GM12873 (cell line): ENCODE results near the gene BNIP3.

ENCODE experiments used
- CTCF ChIP-seq: IDR thresholded peaks from 2 replicates; pipeline ENCODE4 v1.5.1; 2012; ENCODE audit warnings: low read depth, mild to moderate bottlenecking, moderate library complexity, low read length, control low read depth; ENCODE audit not compliant: insufficient read depth; ENCODE audit errors: missing control alignments

BNIP3 gene

GRCh38 chr10:131930586-131931330 is 51.0 kb downstream of the BNIP3 start:
- no peak for TF ChIP-seq CTCF

GRCh38 chr10:131930150-131930549 is 51.6 kb downstream of the BNIP3 start:
- TF ChIP-seq CTCF, result no peak

- TF ChIP-seq CTCF, result no peak
Measured at GRCh38 chr10:131929122-131929845, 52.4 kb downstream of the BNIP3 start.

GRCh38 chr10:131928248-131929095 is 53.3 kb downstream of the BNIP3 start:
- TF ChIP-seq CTCF, result no peak

- TF ChIP-seq CTCF, result no peak
Measured at GRCh38 chr10:131926743-131927595, 54.8 kb downstream of the BNIP3 start.

- TF ChIP-seq CTCF, result no peak
Measured at GRCh38 chr10:131926253-131926652, 55.5 kb downstream of the BNIP3 start.
